NCI-H187 treated with DMSO at 0.1 percent for 48 hours (cell line): Measurements from ENCODE around the gene KPNB1.
A peak's percentile ranks its signal among the peaks of the same experiment; 100 is the strongest.

Source experiments
- DNase-seq: peaks from one replicate; lab custom pipeline; 2025; lab: John Stamatoyannopoulos, UW

KPNB1 gene

DNA sequence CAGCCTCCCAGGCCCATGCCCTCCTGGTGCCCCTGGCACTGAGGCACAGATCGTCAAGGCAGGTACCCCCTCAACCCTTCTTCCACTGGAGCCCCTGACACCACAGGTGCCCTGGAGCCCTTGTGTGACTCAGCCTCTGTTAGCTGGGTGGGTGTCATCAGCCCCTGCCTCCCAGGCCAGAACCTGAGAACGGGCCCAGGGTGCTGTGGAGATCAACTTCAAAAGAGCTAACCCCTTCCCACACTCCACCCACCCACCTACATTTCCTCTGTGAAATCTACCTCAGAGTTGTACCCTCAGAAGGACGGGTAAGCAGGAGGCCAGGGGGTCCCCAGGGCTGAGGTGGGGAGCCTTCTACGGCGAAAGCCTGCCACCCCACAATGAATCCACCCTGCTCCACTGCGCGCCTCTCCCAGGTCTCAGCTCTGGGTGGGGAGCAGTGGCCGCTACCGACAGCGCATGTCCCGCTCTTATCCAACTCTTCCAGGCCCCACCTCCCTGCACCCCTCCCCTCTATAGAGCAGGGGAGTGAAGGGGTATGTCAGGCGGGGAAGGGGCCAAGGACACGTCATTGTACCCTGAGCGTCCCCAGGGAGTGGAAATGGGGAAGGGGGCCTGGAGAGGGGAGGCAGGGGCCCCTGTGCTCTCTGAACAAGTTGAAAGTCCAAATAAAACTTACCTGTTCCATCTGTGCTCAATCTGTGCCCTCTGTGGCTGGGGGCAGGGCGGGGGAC lies 61.8 kb downstream of the KPNB1 start:
- no peak for DNase-seq

DNA sequence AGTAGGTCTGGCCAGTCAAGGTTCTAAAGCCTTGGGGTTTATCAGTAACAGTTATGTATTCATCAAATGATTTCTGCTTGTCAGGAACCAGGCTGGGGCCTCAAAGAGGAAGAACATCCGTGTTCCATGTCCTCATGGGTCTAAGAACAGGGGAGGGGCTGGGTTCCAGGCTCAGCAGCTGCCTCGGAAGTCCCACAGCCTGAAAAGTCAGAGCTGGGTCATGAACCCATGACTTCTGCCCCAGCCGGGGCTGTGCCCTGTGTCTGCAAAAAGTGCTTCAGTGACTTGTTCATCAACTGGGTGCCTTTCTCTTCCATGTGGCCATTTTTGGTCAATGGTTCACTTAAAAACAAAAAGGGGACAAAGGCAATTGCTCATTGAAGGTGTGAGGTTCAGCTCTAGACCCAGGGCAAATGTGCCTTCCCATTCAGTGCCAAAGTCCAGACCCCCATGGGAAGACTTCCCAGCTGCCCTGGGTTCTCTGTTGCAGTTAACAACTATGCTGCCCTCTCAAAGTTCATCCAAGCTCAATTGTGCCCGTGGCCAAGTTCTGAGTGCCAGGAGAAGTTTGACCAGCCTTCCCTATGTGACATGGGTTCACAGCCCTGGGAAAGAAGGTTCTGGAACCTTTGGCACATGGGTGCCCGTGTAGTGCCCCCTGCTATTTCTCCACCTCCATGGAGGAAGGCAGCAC lies 62.8 kb downstream of the KPNB1 start:
- DNase-seq: no peak

- DNase-seq: no peak
Measured at GRCh38 chr17:47713980-47714700, 64.4 kb downstream of the KPNB1 start.

- DNase-seq: no peak
Measured at GRCh38 chr17:47714773-47715396, 65.2 kb downstream of the KPNB1 start.

- DNase-seq: no peak
Measured at GRCh38 chr17:47715669-47716325, 66.1 kb downstream of the KPNB1 start.

GRCh38 chr17:47716375-47716774 lies 66.7 kb downstream of the KPNB1 start:
- no peak for DNase-seq

DNA sequence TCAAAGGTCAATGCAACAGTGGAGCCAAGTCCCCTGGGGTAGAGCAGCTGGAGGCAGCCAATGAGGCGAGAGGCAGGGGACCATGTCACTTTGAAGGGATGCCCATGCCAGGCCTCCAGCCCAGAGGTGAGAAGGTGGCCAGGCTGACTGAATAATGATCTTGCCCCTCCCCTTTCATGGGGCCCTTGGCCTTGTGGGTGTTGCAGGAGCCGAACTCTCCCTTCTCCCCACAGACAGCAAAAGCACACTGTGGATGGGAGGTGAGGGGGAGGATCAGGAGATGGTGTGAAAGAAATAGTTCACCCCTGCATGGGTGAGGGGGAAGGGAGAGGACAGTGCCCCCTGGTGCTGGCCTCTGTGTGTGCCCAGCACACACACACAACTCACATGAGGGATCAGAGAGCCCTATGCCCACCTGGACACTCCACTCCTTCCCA lies 67.6 kb downstream of the KPNB1 start:
- no peak for DNase-seq

GRCh38 chr17:47717979-47718621 lies 68.4 kb downstream of the KPNB1 start:
- DNase-seq: peak; percentile 17

GRCh38 chr17:47718634-47719405 lies 69.1 kb downstream of the KPNB1 start:
- DNase-seq: no peak

GRCh38 chr17:47719411-47720152 lies 69.9 kb downstream of the KPNB1 start:
- DNase-seq: no peak

- DNase-seq: no peak
Measured at GRCh38 chr17:47720196-47720595, 70.5 kb downstream of the KPNB1 start.

- DNase-seq: no peak
Measured at GRCh38 chr17:47720754-47721533, 71.2 kb downstream of the KPNB1 start.

DNA sequence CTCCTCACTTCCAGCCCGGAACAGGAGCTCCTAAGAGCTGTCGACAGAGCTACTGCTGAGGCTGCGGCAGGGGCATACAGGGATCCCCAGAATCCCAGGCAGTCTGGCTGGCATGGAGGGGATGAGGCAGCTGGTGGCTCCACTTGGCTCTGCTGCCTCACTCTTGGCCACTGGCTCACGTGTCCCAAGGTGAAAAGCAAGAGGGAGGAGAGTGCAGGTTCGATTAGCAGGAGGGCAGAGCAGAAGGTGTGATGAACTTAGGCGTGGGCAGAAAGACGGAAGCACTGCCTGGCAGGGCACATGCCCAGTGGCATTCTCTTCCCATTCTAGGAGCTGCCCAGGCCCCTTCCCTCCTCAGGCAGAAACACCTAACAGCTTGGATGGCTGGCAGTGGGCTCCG lies 72.0 kb downstream of the KPNB1 start:
- no peak for DNase-seq

- DNase-seq: no peak
Measured at GRCh38 chr17:47724705-47725104, 75.0 kb downstream of the KPNB1 start.

GRCh38 chr17:47725446-47726111 lies 75.9 kb downstream of the KPNB1 start:
- no peak for DNase-seq

DNA sequence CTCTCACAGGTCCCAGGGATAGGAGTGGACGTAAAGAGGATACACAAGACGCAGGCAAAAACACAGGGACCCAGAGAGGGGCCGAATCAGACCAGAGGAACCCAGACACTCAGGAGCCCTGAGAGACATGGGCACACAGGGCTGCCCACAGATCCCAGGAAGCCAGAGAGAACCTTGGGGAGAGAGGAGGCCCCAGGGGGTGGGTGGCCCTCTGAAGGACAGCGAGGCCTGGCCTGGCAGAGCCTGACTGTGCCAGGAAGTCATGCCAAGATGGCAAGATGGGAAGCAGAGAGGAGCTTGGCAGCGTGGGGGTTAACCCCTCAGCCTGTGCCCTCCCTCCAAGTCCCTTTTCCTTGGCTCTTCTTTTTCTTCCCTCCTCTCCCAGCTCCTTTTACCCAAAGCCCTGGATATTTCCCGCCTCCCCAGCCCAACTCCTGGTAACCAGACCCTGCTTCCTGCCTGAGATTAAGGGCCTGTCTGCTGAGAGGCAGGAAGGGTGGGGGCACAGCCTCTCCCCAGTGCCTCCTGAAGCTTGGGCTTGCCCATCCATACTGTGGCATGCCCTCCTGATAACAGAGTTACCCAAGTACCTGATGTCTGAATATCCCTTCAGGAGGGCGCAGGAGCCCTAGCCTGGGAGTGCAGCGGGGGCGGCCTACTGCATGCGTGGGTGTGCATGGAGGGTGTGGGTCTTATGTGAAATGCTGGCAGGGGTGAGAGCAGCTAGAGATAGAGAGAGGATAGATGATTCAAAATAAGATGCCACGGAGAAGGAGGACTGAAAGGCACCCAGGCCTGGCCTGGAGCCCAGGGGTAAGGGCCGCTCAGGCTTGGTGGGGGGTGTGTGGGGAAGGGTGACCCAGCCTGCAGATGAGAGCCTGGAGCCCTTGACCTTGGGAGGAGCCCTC lies 77.3 kb downstream of the KPNB1 start:
- DNase-seq: no peak

DNA sequence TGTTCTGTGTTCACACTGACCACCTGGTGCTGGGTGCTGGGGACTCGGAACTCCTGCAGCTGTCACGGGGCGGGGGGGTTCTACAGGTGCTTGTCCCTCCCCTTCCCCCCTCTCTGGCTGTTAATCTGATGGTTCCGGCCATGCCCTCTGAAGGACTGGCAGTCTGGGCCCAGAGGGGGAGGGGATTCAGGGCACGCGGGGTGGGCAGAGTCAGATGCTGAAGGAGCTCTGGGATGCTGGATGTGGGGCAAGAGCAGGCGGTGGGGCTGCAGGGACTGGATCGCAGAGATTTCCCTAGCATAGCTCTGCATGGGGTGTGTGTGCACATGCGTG lies 78.0 kb downstream of the KPNB1 start:
- DNase-seq: no peak
